Measurements from ENCODE around the gene KCNQ1. TPM values are rescaled to one million over a fixed set of nuclear protein-coding genes. Genes with fewer than 3 reads are reported as not detected.

Gene KCNQ1
- total and polyA plus RNA-seq, 2 of the 13 experiments (the other 11 are each of a cell fraction or from before 2014, with no cell fraction given) = 0.02 to 0.08 TPM

GRCh38 chr11:2537896-2538724, 93.3 kb downstream of the KCNQ1 start:
- Histone ChIP-seq H3K9me3 (ENCODE audit: low read length) (no peaks in the 10 kb centered on the region), H3K4me1 (ENCODE audit: insufficient read depth, low read length) (peaks cover 26% of the 10 kb centered on the region), H3K4me2 (ENCODE audit: low read depth, low read length) (no peak overlapping the region), H2AFZ (ENCODE audit: low read length) (no peak overlapping the region), H3K79me2 (ENCODE audit: insufficient read depth, low read length) (no peaks in the 10 kb centered on the region), H3K9ac (ENCODE audit: insufficient read depth, low read depth, low read length) (no peak overlapping the region), H4K20me1 (ENCODE audit: insufficient read depth, low read length) (no peaks in the 10 kb centered on the region), H3K27me3 (ENCODE audit: control insufficient read depth in 1 of 2, insufficient read depth in 2 of 2, low read length in 2 of 2) (peaks cover 29 to 88% of the 10 kb centered on the region in 2 experiments), H3K36me3 (replicated peaks in 1 of 2; ENCODE audit: control insufficient read depth in 1 of 2, insufficient read depth in 2 of 2, low read length in 2 of 2) (no peaks in the 10 kb centered on the region), H3K27ac (ENCODE audit: extremely low read length, insufficient read depth, low read length) (no peak overlapping the region), H3K4me3 (replicated peaks in 1 of 3; ENCODE audit: insufficient read depth in 1 of 3, low read depth in 2 of 3, low read length in 3 of 3) (no peak overlapping the region)
- ChIA-PET POLR2A (no interaction called here), CTCF (ENCODE audit: low intra/inter-chr PET ratio, low total read pairs) (no interaction called here)
- TF ChIP-seq, protein P1, sequence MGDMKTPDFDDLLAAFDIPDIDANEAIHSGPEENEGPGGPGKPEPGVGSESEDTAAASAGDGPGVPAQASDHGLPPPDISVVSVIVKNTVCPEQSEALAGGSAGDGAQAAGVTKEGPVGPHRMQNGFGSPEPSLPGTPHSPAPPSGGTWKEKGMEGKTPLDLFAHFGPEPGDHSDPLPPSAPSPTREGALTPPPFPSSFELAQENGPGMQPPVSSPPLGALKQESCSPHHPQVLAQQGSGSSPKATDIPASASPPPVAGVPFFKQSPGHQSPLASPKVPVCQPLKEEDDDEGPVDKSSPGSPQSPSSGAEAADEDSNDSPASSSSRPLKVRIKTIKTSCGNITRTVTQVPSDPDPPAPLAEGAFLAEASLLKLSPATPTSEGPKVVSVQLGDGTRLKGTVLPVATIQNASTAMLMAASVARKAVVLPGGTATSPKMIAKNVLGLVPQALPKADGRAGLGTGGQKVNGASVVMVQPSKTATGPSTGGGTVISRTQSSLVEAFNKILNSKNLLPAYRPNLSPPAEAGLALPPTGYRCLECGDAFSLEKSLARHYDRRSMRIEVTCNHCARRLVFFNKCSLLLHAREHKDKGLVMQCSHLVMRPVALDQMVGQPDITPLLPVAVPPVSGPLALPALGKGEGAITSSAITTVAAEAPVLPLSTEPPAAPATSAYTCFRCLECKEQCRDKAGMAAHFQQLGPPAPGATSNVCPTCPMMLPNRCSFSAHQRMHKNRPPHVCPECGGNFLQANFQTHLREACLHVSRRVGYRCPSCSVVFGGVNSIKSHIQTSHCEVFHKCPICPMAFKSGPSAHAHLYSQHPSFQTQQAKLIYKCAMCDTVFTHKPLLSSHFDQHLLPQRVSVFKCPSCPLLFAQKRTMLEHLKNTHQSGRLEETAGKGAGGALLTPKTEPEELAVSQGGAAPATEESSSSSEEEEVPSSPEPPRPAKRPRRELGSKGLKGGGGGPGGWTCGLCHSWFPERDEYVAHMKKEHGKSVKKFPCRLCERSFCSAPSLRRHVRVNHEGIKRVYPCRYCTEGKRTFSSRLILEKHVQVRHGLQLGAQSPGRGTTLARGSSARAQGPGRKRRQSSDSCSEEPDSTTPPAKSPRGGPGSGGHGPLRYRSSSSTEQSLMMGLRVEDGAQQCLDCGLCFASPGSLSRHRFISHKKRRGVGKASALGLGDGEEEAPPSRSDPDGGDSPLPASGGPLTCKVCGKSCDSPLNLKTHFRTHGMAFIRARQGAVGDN (CRISPR knock-in tag; IDR thresholded peaks at IDR 0.05) = peak; percentile 38; the same call in 1 of the 2 replicates
- TF ChIP-seq ZNF317 (CRISPR knock-in tag; IDR thresholded peaks at IDR 0.05) = peak; percentile 76; the same call in 1 of the 2 replicates
- TF ChIP-seq MYC (CRISPR knock-in tag; IDR thresholded peaks at IDR 0.05; ENCODE audit: borderline replicate concordance) = no peak
- TF ChIP-seq, protein P2, sequence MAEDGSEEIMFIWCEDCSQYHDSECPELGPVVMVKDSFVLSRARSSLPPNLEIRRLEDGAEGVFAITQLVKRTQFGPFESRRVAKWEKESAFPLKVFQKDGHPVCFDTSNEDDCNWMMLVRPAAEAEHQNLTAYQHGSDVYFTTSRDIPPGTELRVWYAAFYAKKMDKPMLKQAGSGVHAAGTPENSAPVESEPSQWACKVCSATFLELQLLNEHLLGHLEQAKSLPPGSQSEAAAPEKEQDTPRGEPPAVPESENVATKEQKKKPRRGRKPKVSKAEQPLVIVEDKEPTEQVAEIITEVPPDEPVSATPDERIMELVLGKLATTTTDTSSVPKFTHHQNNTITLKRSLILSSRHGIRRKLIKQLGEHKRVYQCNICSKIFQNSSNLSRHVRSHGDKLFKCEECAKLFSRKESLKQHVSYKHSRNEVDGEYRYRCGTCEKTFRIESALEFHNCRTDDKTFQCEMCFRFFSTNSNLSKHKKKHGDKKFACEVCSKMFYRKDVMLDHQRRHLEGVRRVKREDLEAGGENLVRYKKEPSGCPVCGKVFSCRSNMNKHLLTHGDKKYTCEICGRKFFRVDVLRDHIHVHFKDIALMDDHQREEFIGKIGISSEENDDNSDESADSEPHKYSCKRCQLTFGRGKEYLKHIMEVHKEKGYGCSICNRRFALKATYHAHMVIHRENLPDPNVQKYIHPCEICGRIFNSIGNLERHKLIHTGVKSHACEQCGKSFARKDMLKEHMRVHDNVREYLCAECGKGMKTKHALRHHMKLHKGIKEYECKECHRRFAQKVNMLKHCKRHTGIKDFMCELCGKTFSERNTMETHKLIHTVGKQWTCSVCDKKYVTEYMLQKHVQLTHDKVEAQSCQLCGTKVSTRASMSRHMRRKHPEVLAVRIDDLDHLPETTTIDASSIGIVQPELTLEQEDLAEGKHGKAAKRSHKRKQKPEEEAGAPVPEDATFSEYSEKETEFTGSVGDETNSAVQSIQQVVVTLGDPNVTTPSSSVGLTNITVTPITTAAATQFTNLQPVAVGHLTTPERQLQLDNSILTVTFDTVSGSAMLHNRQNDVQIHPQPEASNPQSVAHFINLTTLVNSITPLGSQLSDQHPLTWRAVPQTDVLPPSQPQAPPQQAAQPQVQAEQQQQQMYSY (CRISPR knock-in tag; IDR thresholded peaks at IDR 0.05) = peak; percentile 23; the same call in 1 of the 2 replicates
- TF ChIP-seq XRCC5 (optimal IDR thresholded peaks at IDR 0.05; ENCODE audit: low read length) = peak; percentile 19
- no TSS peak for BruUV-seq (replicated peaks)
- 29% methylated on average over 23 of the region's 27 CpGs for WGBS (ENCODE audit: low lambda C conversion rate)
- intact Hi-C loops (cut with micrococcal nuclease; ENCODE audit: unreplicated experiment) (loop anchor here (10.0 kb wide), 1 partner anchor 223 kb away; no protein-coding TSS in a partner anchor), in situ Hi-C loops (cut with HindIII; ENCODE audit: extremely low pct_ligation_motif_present, low pct_unique_long_range_greater_than_20kb) (loop anchor here (10.0 kb wide), 1 partner anchor 127 kb away; no protein-coding TSS in a partner anchor)
- DNase-seq (ENCODE audit: low spot score) (no peak), ATAC-seq (no peak), FAIRE-seq (no peak)

Measured in HepG2 (cell line).